GM10847 (cell line): ENCODE results near the gene NUP188.

Source experiments
- POLR2A ChIP-seq: IDR thresholded peaks from 2 replicates; pipeline ENCODE4 v1.6.1; 2011; ENCODE audit not compliant: insufficient read length; ENCODE audit errors: extremely low read depth

The NUP188 gene

DNA sequence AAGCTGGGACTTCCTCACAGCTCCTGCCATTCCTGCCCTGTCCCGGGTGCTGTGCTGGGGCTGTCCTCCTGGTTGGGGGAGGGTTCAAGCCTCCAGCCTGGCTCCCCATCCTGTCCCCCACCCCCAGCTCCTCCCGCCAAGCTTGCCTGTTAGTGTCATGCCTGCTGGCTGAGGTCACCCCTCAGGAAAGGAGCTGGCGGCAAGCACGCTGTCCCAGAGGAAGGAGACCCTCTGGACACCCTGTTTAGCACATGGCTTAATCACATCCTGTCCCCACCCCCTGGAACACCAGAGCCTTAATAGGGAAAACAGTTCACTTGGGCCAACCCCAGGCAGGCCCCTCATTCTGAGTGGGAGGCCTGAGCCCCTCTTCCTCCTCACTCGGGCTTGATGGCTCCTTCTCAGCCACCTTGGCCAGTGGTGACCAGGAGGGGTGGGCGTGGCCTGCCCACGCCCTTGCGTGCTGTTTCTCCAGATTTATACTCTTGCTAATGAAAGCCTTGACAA lies 35.9 kb upstream of the NUP188 start:
- TF ChIP-seq POLR2A: no peak

DNA sequence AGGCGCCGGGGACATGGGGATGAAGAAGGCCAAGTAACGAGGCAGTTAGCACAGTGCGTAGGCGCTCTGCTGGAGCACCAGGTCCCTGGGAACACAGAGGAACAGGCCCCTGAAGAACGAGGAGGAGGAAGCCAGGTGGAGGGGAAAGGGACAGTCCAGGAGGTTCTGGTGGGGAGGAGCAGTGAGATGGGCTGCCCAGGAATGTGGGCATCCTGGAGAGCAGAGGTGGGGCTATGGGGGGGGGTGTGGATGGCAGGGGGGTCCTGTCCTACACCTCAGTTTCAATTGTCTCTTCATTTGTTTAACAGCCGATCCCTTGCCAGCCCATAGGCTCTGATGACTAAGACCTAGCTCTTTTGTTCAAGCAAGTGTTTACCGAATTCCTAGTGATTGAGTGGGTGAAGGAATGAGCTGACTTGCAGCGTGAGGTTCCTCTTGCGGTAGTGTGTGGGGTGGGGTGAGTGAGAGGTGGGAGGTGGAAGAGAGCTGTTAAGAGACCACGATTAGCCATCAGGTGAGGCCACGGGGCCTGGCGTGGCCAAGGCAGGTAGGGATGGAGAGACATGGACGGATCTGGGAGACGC lies 35.1 kb upstream of the NUP188 start:
- TF ChIP-seq POLR2A: no peak

DNA sequence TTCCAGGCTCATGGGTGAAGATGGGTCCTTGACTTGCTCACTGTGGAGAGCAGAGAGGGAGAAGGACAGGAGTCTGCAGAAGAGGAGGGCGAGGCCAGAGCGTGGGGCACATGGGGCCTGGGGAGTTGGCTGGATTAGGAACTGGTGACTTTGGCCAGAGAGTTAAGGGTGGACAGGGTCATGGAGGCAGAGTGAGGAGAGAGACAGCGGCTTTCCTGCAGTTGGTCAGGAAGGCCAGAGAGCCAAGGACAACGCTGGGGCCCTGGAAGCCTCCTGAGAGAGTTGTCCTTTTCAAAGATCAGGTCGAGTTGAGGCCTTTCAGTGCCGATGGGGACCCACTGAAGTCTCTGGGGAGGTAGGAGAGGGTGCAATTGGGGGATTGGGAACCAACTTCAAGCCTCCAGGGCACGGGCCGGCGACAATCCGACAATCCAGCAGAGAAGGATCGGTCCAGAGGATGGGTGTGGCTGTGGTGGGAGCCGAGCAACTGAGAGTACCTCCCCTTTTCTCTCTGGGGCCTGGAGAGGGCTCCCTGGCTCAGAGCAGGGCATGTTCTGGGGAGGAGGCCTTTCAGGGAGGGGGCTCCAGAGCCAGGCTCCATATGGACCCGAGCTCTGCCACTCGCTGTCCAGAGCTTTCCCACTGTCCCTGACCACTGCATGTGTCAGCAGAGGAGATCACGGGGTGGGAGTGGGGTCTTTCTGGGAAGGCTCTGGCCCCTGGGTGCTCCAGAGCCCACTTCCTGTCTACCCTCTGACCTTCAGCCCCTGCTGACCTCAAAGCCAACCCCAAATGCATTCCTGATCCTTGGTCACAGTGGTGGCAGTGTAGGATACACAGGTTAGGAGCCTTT lies 34.2 kb upstream of the NUP188 start:
- no peak for TF ChIP-seq POLR2A

DNA sequence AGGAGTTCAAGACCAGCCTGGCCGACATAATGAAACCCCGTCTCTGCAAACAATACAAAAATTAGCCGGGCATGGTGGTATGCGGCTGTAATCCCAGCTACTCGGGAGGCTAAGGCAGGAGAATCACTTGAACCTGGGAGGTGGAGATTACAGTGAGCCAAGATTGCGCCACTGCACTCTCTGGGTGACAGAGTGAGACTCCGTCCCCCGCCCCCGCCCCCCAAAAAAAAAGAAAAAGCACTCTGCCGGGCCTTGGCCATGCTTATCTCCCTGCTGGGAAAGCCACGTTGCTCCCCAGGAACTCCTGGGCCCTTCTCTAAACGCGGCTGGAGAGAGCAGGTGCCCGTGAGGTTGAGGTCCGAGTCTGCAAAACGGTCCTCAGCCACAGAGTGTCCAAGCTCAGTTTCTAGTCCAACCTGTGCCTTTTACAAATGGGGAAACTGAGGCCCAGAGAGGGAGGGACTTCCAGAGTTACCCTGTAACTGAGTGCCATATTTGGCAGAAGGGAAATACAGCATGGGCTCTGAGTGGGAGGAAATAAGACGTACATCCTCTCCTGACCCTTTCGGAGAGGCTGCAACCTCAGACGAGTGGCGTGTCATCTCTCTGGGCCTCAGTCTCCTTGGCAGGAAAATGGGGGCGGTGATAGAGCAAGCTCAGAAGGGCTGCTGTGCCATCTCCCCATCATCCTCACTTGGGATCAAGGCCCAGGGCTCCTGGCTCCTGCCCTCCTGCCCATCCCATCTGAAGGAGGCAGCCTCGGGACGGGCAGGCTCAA lies 33.3 kb upstream of the NUP188 start:
- no peak for TF ChIP-seq POLR2A

DNA sequence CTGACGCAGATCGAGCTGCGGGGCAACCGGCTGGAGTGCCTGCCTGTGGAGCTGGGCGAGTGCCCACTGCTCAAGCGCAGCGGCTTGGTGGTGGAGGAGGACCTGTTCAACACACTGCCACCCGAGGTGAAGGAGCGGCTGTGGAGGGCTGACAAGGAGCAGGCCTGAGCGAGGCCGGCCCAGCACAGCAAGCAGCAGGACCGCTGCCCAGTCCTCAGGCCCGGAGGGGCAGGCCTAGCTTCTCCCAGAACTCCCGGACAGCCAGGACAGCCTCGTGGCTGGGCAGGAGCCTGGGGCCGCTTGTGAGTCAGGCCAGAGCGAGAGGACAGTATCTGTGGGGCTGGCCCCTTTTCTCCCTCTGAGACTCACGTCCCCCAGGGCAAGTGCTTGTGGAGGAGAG lies 31.3 kb upstream of the NUP188 start:
- TF ChIP-seq POLR2A: no peak

DNA sequence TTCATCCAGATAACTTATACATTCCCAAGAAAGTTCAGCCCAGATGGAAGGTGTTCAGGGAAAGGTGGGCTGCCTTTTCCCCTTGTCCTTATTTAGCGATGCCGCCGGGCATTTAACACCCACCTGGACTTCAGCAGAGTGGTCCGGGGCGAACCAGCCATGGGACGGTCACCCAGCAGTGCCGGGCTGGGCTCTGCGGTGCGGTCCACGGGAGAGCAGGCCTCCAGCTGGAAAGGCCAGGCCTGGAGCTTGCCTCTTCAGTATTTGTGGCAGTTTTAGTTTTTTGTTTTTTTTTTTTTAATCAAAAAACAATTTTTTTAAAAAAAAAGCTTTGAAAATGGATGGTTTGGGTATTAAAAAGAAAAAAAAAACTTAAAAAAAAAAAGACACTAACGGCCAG lies 30.8 kb upstream of the NUP188 start:
- TF ChIP-seq POLR2A: no peak

DNA sequence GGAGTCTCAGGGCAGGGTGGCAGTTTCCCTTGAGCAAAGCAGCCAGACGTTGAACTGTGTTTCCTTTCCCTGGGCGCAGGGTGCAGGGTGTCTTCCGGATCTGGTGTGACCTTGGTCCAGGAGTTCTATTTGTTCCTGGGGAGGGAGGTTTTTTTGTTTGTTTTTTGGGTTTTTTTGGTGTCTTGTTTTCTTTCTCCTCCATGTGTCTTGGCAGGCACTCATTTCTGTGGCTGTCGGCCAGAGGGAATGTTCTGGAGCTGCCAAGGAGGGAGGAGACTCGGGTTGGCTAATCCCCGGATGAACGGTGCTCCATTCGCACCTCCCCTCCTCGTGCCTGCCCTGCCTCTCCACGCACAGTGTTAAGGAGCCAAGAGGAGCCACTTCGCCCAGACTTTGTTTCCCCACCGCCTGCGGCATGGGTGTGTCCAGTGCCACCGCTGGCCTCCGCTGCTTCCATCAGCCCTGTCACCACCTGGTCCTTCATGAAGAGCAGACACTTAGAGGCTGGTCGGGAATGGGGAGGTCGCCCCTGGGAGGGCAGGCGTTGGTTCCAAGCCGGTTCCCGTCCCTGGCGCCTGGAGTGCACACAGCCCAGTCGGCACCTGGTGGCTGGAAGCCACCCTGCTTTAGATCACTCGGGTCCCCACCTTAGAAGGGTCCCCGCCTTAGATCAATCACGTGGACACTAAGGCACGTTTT lies 30.2 kb upstream of the NUP188 start:
- TF ChIP-seq POLR2A: no peak

DNA sequence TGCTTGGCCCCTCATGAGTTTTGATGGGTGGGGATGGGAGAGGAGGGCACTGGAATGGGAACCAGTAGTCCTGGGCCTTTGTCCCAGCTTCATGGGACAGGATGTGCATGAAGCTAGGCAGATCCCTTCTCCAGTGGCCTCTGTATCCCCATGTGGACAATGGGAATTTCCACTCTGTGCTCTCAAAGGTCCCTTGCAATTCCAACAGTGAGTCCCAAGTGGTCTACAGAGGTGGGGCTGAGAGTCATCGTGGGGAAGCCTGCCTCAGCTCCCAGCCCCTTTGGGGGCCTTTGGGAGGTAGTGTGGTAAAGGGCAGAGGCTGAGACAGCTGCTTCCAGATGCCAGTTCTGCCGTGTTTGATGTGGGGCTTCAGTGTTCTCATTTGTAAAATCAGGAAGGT lies 28.6 kb upstream of the NUP188 start:
- no peak for TF ChIP-seq POLR2A

DNA sequence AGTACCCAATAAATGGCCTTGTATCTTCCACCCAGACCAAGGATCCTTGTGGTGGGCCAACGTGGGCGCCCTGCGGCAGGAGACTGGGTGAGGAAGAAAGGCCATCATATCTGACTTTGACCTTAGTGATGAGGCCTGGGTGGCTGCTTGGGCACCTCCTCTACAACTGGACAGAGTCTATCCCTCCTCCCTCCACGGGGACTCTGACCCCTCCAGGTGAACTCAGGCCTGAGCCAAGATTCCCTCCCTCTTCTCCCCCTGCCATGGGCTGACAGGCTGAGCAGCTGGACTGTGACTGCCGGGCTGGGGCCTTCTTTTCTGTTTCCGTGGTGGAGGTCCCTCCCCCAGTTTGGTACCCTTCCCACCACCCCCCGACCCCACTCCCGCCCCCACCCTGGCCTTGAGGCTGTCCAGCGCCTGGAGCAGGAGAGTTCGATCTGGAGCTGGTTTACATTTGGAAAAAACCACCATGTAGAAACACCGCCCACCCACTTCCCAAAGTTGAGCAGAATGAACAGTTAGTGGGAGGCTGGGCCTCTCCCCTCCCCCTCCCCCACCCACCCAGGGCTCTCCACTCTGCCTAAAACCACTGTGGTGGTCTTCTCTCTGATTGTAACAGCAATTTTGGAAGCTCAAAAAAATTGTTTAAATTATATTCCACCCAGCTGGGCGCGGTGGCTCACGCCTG lies 28.0 kb upstream of the NUP188 start:
- no peak for TF ChIP-seq POLR2A

DNA sequence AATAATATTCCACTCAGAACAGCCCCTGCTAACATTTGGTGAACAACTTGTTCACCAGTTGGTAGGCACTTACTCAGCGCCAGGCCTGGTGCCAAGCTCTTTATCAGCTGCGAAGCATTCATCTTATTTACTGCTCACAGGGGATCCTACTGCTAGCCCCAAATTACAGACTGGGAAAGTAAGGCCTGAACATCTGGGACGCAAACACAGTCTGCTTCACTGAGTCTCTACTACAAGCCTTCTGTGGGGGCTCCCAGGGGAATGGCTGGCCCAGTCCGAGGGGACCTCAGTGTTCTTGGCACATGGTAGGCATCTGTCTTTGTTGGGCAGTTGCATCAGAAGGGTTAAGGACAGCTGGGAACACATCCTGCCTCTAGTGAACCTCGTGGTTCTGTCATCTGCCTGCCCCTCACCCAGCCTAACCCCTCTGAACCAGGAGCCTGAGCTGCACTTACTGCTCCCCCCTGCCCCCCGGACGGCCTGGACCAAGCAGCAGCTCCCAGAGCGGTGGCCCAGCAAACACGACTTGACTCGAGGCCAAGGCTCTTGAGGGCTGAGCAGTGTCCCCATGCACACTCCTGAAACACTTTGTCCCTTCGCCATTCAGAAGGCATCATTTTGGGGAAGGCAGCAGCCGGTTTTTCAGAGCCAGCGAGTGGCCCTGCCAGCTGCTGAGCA lies 27.0 kb upstream of the NUP188 start, which contains the start of gene PHYHD1:
PHYHD1 (plus strand) TSS at position 602 of the 678 bp plus-strand sequence. CDS start 1,342 bp downstream, outside the sequence.
- no peak for TF ChIP-seq POLR2A

DNA sequence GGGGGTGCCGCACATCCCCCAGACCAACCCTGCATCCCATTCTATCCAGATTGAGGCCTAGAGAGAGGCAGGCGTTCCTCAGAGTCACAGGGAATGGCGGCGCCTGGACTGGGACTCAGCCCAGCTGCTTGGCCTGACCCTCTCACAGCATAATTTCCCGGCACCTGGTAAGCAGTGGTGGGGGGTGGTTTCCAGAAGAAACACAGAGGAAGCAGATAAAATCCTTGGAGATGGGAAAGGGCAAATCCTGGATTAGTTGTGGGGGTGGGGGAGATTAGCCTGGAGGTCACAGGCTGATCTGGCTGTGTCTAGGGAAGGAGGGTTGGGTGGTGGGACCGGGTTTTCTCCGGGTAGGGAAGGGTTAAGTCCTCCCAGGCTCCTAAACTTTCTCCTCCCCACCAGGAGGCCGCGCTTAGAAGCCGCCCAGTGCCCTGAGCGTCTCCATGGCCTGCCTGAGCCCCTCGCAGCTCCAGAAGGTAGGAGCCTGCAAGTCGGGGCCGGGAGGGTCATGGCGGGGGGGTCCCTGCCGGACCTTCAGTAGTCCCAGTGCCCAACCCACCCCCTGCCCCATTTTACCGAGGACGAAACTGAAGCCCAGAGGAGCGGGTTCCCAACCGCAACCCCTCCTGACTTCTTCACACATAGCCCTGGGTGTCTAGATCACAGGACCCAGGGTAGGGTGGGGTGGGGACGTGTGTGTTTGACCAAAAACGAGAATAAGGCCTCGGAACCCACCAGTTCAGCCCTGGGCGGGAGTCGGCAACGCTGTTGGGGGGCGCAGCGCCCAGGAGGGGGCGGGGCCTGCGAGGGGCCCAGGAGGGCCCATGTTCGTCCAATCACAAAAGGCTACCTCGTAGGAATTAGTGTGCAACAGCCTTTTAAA lies 25.4 kb upstream of the NUP188 start:
- TF ChIP-seq POLR2A: no peak

DNA sequence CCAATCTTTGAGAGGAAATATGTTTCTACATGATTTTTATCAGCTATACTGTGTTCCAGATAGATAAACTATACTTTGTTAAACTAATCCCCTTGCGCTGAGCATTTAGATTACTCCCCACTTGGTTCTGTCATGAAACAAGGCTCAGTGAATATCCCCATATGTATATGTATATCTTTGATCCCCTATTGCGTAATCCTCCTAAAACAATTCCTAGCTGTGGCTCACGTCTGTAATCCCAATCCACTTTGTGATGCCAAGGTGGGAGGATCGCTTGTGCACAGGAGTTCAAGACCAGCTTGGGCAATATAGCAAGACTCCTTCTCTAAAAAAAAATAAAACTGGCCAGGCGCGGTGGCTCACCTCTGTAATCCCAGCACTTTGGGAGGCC lies 24.0 kb upstream of the NUP188 start:
- no peak for TF ChIP-seq POLR2A
